Bronchial epithelial cell (primary cell): ENCODE results near the gene CCDC86. TPM values are rescaled to one million over a fixed set of nuclear protein-coding genes. Genes with fewer than 3 reads are reported as not detected.

Experiments used
- DNase-seq: peaks from one replicate; pipeline ENCODE4 v3.0.0-alpha.2; 2010; ENCODE audit warnings: low read depth
- FAIRE-seq: peaks from 2 replicates; lab custom pipeline; 2011; peaks lifted over from hg19 to GRCh38; lab: Jason Lieb, UNC
- H3K27me3 ChIP-seq: 2 replicates; pipeline ENCODE4 v1.5.1; 2011; ENCODE audit warnings: low read length; ENCODE audit not compliant: control insufficient read depth, insufficient read depth
- H3K36me3 ChIP-seq: 2 replicates; pipeline ENCODE4 v1.5.1; 2011; ENCODE audit warnings: low read length; ENCODE audit not compliant: control insufficient read depth, insufficient read depth
- H3K4me3 ChIP-seq: 2 replicates; pipeline ENCODE4 v1.5.1; 2011; ENCODE audit warnings: mild to moderate bottlenecking, low read depth, low read length, control low read depth
- CTCF ChIP-seq: IDR thresholded peaks from 2 replicates; pipeline ENCODE4 v1.5.1; 2011; ENCODE audit warnings: mild to moderate bottlenecking, moderate library complexity, low read length, control low read depth, inconsistent platforms; ENCODE audit not compliant: insufficient read depth, severe bottlenecking
- total RNA-seq: library from RNA; depleted of rRNA; stranded (reverse); fragments of >200 nt; gene quantifications from 2 replicates; pipeline ENCODE4 v1.2.1, GENCODE V29; 2014

Gene CCDC86
- total RNA-seq, 1 donor from 2014 or later = 7.4 TPM

GRCh38 chr11:60834742-60835533 lies 7.0 kb upstream of the CCDC86 start:
- no peak overlapping the region for H3K4me3 ChIP-seq
- DNase-seq (peak; percentile 55), FAIRE-seq (no peak)
- H3K27me3 ChIP-seq = no peaks in the 10 kb centered on the region
- H3K36me3 ChIP-seq = no peaks in the 10 kb centered on the region
- no peak for TF ChIP-seq CTCF

- H3K4me3 ChIP-seq = no peak overlapping the region
- H3K27me3 ChIP-seq = no peaks in the 10 kb centered on the region
- DNase-seq = peak; percentile 68
- no peak for TF ChIP-seq CTCF
- no peaks in the 10 kb centered on the region for H3K36me3 ChIP-seq
- FAIRE-seq = no peak
Observed at GRCh38 chr11:60835534-60835846, 6.4 kb upstream of the CCDC86 start.

GRCh38 chr11:60836866-60837515 lies 4.9 kb upstream of the CCDC86 start:
- no peak for FAIRE-seq
- no peak for DNase-seq
- no peak overlapping the region for H3K4me3 ChIP-seq

GRCh38 chr11:60838132-60838531 lies 3.8 kb upstream of the CCDC86 start:
- H3K27me3 ChIP-seq = no peaks in the 10 kb centered on the region
- H3K4me3 ChIP-seq = no peak overlapping the region
- H3K36me3 ChIP-seq = no peaks in the 10 kb centered on the region
- DNase-seq = no peak
- no peak for TF ChIP-seq CTCF
- no peak for FAIRE-seq

More at GRCh38 chr11:60836866-60837515, 4.9 kb upstream of the CCDC86 start:
- TF ChIP-seq CTCF = no peak
- no peaks in the 10 kb centered on the region for H3K36me3 ChIP-seq
- H3K27me3 ChIP-seq = no peaks in the 10 kb centered on the region

- H3K27me3 ChIP-seq = no peaks in the 10 kb centered on the region
- DNase-seq (no peak), FAIRE-seq (no peak)
- H3K36me3 ChIP-seq = no peaks in the 10 kb centered on the region
- H3K4me3 ChIP-seq = no peak overlapping the region
- TF ChIP-seq CTCF = no peak
Observed at GRCh38 chr11:60840470-60841430, 1.2 kb upstream of the CCDC86 start.
